ENCODE measurements around the gene CCNY.

The CCNY gene

DNA sequence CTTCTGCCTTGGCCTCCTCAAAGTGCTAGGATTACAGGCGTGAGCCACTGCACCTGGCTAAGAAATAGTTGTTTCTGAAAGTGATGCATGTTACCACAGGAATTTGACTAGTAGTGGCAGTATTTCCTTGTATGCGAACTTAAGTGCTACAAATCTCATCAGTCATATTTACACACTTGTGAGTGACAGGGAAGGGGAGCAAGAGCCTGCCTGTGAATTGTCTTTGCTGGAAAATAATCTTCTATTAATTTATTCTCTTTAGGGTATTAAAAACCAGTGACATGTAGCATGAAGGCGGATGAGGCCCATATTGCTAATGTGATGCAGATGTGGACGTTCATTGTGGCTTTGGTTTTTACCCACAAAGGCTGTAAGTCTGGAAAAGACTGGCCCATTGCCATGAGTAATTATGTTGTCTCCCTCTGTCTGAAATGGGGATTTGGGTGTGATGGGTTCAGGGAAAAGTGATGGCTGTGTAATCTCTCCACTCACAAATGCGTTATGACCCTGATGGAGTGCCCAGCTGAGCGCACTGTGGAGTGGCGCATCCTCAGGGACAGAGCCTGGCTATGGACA is 97.6 kb downstream of the CCNY start:
- peak; percentile 47 for DNase-seq

DNA sequence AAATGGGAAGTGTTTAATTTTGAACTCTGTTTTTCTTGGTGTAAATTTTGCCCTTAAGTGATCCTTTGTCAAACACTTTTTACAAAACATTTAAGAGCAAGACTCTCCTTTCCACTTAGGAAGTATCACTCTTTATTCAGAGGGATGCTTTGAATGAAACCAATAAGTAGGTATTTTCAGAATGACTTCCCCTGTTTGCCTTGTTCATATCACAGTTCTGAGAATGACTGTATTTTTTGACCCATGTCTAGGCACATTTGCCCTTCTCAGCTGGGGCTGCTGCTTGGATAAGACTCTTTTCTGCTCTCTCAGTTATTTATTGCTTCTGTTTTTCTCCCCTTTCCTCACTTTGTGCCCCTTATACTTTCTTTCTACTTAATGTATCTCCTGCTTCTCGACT is 98.2 kb downstream of the CCNY start:
- no peak for DNase-seq

- no peak for DNase-seq
Measured at GRCh38 chr10:35435824-35436223, 99.5 kb downstream of the CCNY start.

DNA sequence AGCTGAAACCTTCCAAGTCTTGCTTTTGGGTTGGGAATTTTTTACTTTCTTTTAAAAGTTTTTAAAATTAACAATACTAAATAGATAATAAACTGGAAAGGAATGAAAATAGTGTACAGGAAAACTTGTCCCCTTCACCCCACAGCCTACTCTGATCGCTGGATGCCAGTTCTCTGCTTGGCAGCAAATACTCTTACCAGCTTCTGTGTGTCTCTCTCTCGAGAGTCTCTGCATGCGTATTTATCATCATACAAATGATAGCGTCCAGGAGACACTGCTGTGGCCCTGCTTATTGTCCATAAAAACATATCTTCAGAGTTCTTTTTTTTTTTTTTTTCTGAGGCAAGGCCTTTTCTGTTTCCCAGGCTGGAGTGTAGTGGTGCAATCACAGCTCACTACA is 101.5 kb downstream of the CCNY start:
- no peak for DNase-seq

GRCh38 chr10:35438718-35439571 is 102.6 kb downstream of the CCNY start:
- DNase-seq, result no peak

DNA sequence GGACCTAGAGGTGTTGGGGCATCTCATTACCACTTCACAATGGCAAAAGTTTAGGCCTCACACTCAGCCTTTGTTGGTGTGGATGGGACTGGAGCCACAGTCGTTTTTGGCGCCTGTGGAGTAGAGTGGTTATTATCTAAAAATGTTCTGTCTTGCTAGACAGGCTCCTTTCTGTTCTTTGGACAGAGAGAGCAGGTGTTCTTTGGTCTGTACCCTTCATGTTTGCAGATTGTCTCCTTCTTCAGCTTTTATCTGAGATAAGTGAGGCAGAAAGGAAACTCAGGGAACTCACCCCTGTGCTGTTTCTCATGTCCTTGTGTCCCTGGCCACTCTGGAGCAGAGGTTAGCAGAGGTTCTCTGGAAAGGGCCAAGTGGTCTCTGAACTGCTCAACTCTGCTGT is 103.7 kb downstream of the CCNY start:
- no peak for DNase-seq

- DNase-seq, result no peak
Measured at GRCh38 chr10:35442028-35442427, 105.7 kb downstream of the CCNY start.

- DNase-seq, result no peak
Measured at GRCh38 chr10:35442592-35442991, 106.3 kb downstream of the CCNY start.

DNA sequence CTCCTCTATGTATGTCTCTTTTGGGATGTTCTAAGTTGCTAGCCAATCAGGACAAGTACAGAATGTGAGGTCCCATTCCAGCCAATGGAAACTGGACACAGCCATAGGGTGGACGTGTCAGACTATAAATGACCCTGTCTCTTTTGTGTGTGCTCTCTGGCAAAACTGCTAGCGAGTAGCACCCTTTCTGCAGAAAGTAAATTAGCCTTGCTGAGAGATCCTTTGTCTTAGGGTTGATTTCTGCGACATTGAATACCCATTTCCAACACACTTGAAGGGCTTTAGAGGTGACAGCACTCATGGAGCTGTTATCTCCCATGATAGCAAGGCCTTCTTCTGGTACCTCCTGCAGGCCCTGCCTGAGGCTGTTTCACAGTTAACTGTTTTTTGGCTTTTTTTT is 107.5 kb downstream of the CCNY start:
- no peak for DNase-seq

- DNase-seq, result no peak
Measured at GRCh38 chr10:35445150-35445884, 109.0 kb downstream of the CCNY start.

DNA sequence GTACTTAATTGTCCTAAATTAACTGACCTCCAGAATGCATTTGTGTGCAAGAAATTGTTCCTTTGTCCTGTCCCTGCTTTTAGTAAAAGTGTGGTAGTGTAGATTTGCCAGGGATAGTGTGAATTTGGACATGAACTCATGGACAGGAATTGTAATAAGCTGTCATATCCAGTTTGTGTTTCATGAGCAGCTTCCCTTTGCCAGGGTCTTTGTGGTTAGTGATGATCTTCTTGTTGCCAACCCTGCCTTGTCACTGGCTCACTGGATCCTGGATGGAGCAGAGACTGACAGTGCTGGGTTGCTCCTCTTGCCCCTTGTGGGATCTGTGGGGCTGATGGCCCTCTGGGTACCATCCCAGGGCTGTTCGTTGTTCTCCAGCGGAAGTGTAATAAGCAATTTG is 110.1 kb downstream of the CCNY start:
- DNase-seq, result no peak

- peak; percentile 89 for DNase-seq
Measured at GRCh38 chr10:35447693-35448407, 111.5 kb downstream of the CCNY start.

- DNase-seq, result peak; percentile 80
Measured at GRCh38 chr10:35448687-35449662, 112.7 kb downstream of the CCNY start.

- no peak for DNase-seq
Measured at GRCh38 chr10:35449944-35450343, 113.6 kb downstream of the CCNY start.

DNA sequence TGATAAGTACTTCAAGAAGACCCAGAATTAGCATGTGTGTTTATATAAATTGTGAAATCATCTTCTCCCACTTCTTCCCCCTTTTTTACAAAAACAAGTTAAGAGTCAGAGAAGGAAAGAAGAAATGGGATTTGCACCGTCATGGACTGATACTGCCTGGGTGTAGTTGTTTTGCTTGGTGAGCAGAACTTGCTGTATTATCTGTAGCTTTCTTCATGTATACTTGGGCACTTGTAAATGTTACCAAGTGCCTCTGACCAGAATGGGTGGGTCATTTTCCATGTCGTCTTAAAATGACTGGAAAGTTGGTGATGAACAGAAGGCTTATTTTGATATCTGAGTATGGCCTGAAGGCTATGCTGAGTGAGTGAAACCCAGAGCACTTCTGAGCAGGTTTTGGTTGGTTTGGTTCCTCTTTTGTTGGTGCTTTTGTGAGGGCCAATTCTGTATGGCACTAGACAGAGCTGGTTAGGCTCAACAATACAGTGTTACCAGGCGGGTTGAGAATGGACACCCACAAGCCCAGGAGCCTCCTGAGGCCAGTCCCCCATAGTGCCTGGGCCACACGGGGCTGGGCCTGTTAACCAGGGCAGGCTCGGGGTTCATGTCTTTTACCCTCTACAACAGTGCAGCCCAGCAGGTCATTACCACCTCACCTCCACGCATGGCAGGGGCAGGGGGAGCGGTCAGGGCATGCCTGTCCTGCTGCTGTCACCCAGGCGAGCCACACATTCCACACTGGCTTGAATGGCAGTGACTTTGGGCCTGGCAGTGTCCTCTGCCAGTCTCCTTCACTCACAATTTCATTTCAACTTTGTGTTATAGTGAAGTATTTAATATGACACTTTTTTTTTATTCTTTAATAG is 115.1 kb downstream of the CCNY start:
- DNase-seq, result no peak

DNA sequence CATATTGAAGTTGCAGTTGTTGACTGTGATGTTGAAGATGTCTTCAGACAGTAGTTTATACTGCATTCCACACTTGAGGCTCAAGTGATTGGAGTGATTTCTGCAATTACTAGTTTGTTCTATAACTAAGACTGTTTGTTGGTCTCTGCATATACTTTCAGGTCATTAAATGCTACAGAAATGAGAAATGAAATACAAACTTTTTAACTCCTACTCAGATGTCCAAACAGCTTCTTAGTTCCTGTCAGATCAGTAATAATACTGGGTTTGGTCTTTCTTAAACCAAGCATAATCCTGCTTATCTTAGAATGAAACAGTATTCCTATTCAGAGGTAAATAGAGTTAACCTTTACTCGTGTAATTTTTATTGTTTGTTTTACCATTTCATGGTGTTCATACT is 115.9 kb downstream of the CCNY start:
- no peak for DNase-seq

GRCh38 chr10:35452847-35453246 is 116.5 kb downstream of the CCNY start:
- no peak for DNase-seq

- no peak for DNase-seq
Measured at GRCh38 chr10:35453855-35454532, 117.7 kb downstream of the CCNY start.

- DNase-seq, result peak; percentile 84
Measured at GRCh38 chr10:35456153-35456720, 119.9 kb downstream of the CCNY start.

DNA sequence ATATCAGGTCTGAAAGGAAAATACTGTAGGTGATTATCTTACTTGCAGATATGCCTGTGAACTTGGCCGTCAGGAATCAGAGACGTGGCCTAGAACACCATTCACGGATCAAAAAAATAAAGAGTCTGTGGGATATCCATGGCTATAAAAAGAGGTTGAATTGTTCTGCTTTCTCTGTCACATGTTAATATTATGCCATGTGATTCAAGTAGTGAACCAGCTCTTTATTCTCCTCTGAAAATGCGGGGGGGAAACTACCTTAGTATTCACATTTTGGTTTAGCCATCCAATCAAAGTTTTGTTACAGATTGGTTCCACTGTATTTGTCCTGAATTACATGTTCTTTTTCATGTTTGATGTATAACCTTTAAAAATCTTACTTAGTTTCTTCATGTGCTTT is 120.5 kb downstream of the CCNY start:
- DNase-seq, result no peak

Measured in NCI-H146 (cell line).